Lower leg skin (tissue), 4 donors: Measurements from ENCODE around the gene ZNF608. TPM values are rescaled to one million over a fixed set of nuclear protein-coding genes. Genes with fewer than 3 reads are reported as not detected.

Source experiments
- DNase-seq, 2 donors: peaks; one replicate each; pipeline ENCODE4 v3.0.0-alpha.2; 2019; ENCODE audit warnings: low spot score in 2 of 2
- H3K4me3 ChIP-seq: fragments of 200-600 bp; sonication (generic); 2 replicates; pipeline ENCODE4 v1.5.1; 2017; ENCODE audit warnings: mild to moderate bottlenecking, low read depth; ENCODE audit not compliant: poor library complexity, severe bottlenecking
- CTCF ChIP-seq, 3 donors: fragments of 450-650 bp; IDR thresholded peaks; one replicate each; pipeline ENCODE4 v1.5.1; 2016; ENCODE audit warnings: antibody characterized with exemption in 3 of 3, mild to moderate bottlenecking in 3 of 3, moderate library complexity in 2 of 3
- POLR2A ChIP-seq, 2 donors: fragments of 450-650 bp; IDR thresholded peaks; one replicate each; pipeline ENCODE4 v1.6.1; 2016 to 2017; ENCODE audit warnings: antibody characterized with exemption in 2 of 2, mild to moderate bottlenecking in 1 of 2, moderate library complexity in 1 of 2
- WGBS, 2 donors: methylation state at CpG; one replicate each; pipeline ENCODE4 v1.1.5; 2018; 5-methylcytosine and 5-hydroxymethylcytosine counted together
- intact Hi-C: fragments of 100-400 bp; cut with DNase I; formaldehyde crosslinking; loops from one replicate; pipeline ENCODE4 v1.15.0; 2023; ENCODE audit warnings: low total_unique reads
- total RNA-seq, 4 donors: library from RNA; depleted of rRNA; stranded (reverse); fragments of >200 nt; gene quantifications; one replicate each; pipeline ENCODE4 v1.1.0, GENCODE V29; 2016

The ZNF608 gene
- total RNA-seq, 4 donors from 2014 or later, result 3.8 to 11.6 (median 6.7) TPM

GRCh38 chr5:124726631-124727362, 19.6 kb downstream of the ZNF608 start:
- H3K4me3 ChIP-seq, result no peak overlapping the region
- DNase-seq, result no peak
- WGBS, 2 donors, result 95 to 97% methylated on average over 5 of the region's 5 CpGs
- intact Hi-C loops, result no loop called here
- TF ChIP-seq POLR2A (IDR thresholded peaks at IDR 0.05) (no peak), CTCF (IDR thresholded peaks at IDR 0.05) (no peak)

GRCh38 chr5:124725622-124726258, 20.7 kb downstream of the ZNF608 start:
- intact Hi-C loops, result no loop called here
- H3K4me3 ChIP-seq, result no peak overlapping the region
- no peak for DNase-seq
- 80 to 85% methylated on average over 4 of the region's 4 CpGs for WGBS, 2 donors
- TF ChIP-seq POLR2A (IDR thresholded peaks at IDR 0.05) (no peak), CTCF (IDR thresholded peaks at IDR 0.05) (no peak)

GRCh38 chr5:124725040-124725434, 21.4 kb downstream of the ZNF608 start:
- 68 to 76% methylated on average over 4 of the region's 4 CpGs for WGBS, 2 donors
- TF ChIP-seq POLR2A (IDR thresholded peaks at IDR 0.05) (no peak), CTCF (IDR thresholded peaks at IDR 0.05) (no peak)
- no peak for DNase-seq
- no peak overlapping the region for H3K4me3 ChIP-seq
- intact Hi-C loops, result no loop called here

GRCh38 chr5:124724357-124725039, 21.9 kb downstream of the ZNF608 start:
- no peak for DNase-seq
- 84 to 88% methylated on average over 6 of the region's 6 CpGs for WGBS, 2 donors

GRCh38 chr5:124721229-124721735, 25.2 kb downstream of the ZNF608 start:
- WGBS, 2 donors, result 65 to 72% methylated on average over 8 of the region's 8 CpGs
- TF ChIP-seq CTCF (IDR thresholded peaks at IDR 0.05) (no peak), POLR2A (IDR thresholded peaks at IDR 0.05) (no peak)
- intact Hi-C loops, result no loop called here
- H3K4me3 ChIP-seq, result no peak overlapping the region
- no peak for DNase-seq

More at GRCh38 chr5:124724357-124725039, 21.9 kb downstream of the ZNF608 start:
- intact Hi-C loops, result no loop called here
- TF ChIP-seq CTCF (IDR thresholded peaks at IDR 0.05) (no peak), POLR2A (IDR thresholded peaks at IDR 0.05) (no peak)
- H3K4me3 ChIP-seq, result no peak overlapping the region
